SIG-M5 treated with dmso at 0.1 percent for 504 hours (cell line): ENCODE results near the gene MFSD12.

ENCODE experiments used
- DNase-seq: peaks from one replicate; lab custom pipeline; 2025; ENCODE audit not compliant: unreplicated experiment; lab: John Stamatoyannopoulos, UW

MFSD12 gene

DNA sequence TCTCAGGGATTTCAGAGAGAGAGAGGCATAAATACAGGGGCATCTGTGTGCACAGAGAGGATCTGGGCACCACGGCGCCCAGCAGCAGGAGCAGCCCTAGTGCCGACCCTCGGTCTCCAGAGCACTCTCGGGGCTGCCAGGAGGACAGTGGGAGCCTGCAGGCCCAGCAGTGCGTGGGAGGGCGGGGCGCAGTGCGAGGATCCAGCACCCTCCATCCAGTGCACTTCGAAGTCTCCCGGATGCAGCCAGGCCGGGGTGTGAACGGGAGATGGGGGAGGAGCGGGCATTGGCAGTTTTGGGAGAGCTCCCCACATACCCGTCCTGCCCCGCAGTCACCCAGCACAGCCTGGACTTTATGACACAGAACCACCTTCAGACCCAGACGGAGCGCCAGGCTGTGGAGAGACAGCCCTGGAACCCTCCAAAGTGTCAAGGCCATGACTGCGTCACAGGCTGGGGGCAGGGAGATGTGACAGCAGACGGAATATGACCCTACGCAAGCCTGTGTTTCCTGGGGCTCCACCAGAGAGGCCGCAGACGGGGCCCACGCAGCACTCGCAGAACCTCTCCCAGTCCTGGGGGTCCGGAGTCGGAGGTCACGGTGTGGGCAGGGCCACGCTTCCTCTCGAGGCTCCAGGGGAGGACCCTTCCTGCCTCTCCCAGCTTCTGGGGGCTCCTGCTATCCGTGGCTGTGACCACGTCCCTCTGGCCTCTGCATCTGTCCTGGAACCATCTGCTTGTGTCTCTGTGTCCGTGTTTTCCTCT, 33.1 kb downstream of the MFSD12 start:
- no peak for DNase-seq

DNA sequence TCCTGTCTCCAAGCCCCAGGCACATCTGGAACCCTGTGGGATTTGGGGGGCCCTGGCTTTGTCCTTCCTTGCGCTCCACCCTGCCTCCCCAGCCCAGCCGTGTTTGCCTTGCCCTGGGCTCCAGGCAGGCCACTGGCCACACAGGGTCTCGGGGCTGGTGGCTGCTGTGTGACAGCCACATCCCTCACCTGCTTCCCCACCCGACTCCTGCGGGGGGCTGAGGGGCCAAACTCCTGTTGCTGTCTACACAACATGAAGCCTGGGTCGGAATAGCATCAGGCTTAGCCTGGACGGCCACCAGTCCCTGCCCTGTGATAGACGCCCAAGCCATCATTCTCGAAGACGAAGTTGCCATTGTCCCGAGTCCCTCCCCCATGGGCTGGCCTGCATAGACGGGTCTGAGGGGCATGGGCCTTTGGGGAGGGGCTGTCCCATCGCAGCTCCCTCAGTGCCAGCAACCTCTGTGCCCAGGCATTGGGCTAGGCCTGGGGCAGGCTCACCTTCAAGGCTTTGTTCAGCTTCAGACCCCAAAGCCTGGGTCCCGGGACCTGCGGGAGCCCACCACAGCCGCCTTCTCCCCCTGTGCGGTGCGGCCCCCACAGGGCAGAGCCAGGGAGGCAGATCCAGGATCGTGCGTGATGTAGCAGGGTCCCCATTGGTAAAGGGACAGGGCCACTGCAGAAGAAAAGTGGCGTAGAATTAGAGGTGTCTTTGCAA, 33.9 kb downstream of the MFSD12 start:
- DNase-seq: no peak

DNA sequence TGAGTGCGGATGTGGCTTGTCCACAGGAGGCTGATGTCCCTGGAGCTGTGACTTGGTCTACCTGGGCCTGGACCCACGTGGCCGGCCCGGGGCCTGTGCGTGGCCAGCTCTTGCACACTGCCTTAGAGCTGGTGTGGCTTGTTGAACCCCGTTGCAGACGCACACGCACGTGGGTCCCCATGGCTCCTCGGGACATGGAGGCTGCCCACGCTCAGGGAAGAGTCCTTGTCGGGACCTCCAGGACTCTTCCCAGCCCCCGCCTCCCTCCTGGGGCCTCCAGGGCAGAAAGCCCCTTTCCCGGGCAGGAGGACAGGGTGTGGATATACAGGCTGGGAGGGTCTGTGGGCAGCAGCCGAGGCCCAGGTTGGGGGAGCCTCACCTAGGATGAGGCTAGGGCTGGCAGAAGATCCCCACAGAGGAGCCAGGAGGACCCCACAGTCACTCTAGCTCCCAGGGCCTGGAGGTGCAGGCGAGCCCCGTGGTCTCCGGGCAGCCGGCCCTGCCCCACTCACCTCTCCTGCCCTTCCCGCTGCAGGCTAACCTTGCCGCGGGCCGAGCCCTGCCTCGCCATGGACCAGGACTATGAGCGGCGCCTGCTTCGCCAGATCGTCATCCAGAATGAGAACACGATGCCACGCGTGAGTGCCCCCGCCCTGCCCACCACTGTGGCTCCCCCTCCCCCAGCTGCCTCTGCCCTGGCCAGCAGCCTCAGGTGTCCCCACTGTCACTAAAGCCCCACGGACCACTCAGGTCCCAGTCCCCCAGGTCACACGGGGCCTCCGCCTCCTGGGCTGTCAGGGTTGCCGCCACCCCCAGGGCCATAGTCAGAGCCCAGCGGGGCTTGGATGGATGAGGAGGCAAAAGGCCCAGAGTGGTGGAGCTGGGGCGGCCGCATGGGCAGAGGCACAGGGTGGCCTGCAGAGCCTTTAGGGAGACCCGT, 34.7 kb downstream of the MFSD12 start:
- no peak for DNase-seq

- no peak for DNase-seq
These were observed 36.3 kb downstream of the MFSD12 start for GRCh38 chr19:3521104-3521445.

GRCh38 chr19:3520166-3521103, 37.0 kb downstream of the MFSD12 start:
- DNase-seq: no peak

DNA sequence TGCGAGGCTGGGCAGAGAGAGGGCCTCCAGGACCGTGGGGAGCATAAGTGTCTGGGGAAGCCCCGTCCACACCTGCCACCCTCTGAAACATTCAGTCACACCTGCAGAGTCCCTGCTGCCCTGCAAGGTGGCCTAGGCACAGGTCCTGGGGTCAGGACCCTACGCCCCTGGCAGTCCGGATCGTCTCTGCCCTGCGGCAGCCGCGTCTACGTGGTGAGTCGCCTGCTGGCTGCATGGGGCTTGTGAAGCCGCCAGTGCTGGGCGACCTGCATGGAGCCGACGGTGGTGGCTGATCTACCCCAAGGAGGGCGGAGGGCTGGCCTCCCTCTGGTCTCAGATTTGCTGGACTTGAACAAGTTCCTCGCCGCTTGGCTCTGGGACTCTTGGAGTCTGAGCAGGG, 38.3 kb downstream of the MFSD12 start:
- DNase-seq: no peak

DNA sequence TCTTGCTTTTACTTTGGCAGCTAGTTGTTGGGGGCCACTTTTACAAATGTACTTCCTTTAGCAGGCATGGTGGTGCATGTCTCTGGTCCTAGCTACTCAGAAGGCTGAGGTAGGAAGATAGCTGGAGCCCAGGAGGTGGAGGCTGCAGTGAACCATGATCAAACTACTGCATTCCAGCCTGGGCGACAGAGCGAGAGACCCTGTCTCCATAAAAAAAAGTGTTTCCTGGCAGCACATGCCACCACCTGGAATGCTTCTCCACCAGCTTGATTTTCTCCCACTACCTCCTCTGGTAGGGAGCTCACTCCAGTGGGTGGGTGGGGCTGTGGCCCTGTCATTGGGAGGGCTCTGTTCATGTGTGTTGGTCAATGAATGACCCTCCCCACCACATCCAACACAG, 38.7 kb downstream of the MFSD12 start:
- no peak for DNase-seq

- no peak for DNase-seq
These were observed 39.1 kb downstream of the MFSD12 start for GRCh38 chr19:3518255-3518654.

DNA sequence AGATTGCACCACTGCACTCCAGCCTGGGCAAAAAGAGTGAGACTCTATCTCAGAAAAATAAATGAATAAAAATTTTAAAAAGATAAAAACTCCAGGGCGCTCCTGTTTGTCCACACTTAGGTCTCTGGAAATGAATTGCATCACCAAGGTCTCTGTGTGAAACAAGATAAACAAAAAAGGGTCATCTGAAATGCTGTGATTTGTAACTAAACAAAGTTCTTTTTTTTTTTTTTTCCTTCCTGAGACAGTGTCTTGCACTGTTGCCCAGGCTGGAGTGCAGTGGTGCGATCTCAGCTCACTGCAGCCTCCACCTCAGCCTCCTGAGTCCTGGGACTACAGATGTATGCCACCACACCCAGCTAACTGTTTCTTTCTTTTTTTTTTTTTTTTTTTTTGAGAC, 39.7 kb downstream of the MFSD12 start:
- no peak for DNase-seq

GRCh38 chr19:3516675-3517207, 40.6 kb downstream of the MFSD12 start:
- no peak for DNase-seq

GRCh38 chr19:3515891-3516422, 41.4 kb downstream of the MFSD12 start:
- DNase-seq: no peak

GRCh38 chr19:3514930-3515329, 42.5 kb downstream of the MFSD12 start:
- DNase-seq: no peak

- no peak for DNase-seq
These were observed 43.9 kb downstream of the MFSD12 start for GRCh38 chr19:3513229-3514140.

DNA sequence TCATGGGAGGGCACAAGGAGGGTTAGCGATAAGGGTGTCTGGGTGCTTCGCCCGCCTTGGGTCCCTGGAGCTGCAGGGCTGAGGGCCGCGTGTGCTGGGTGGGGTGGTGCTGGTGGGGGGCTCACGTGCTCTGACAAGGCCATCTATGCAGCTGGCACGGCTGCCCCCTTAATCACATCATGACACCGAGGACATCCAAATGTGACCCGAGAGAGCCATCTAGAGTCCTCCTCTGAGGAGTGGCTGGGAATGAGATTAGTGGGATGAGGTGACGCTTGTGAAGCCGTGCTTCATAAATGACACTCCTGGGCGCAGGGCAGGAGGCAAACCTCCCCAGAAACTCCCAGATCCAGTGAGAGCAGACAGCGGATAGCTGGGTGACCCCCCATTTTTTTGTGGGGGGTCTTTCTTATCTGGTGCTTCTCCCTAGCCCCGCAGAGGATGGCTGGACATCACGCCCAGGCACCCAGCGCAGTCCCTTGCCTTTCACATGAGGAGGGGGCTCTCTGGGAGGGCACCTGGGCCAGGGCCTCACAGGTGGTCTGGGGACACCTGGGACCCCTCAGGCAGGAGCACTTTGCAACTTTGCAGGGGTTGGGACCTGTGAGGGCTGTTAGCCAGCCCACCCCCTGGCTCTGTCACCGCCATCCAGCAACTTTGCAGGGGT, 44.7 kb downstream of the MFSD12 start:
- no peak for DNase-seq

DNA sequence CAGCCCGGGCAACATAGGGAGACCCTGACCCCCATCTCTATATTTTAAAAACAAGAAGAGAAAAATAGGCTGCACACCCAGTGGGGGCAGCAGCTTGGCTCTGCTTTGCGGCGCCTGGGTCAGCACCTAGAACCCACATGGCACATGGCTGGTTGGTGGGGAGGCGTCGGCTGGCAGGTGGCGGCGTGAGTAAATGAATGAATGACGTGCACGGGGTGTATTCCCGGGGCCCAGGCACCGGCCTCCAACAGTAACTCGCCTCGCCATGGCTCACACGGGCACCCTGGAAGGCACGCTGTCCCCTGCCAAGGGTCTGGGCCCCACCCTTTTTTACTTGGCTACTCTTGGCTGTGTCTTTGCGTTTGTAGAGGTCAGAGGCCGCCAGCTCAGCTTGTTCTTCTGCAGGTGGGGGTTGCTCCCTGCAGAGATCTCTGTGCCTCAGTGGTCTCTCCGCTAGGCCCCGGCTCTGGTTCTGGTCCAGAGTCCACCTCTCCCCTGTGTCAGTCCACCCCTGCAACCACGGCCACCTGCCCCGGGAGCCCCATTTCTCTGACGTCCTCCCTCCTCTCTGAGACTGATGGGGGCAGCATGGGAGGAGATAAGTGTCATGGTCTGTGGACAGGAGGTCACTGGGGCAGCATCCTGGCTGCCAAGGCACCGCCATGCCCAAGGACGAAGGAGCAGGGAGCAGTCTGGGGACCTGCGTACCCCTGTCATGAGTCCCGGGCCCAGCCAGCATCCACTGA, 45.7 kb downstream of the MFSD12 start:
- DNase-seq: no peak

DNA sequence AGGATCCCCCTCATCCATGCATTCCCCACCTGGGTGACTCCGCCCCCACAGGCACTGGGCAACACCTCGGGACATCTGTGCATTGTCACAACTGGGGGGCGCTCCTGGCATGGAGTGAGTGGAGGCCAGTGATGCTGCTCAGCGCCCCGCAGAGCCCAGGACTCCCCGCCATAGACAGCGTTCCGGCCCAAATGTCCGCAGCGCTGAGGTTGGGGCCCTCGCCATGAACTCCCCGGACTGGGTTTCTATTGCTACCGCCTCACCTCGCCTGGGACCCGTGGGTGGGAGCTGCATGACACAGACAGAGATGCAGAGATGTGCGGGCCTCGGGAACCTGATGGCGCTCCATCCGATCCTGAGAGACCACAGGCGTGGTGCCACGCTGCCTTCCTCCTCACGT, 46.7 kb downstream of the MFSD12 start:
- no peak for DNase-seq

- no peak for DNase-seq
These were observed 47.8 kb downstream of the MFSD12 start for GRCh38 chr19:3509566-3509989.
